Astrocyte (in vitro differentiated cells and primary cell): ENCODE measurements around the gene EFCAB10. TPM values are rescaled to one million over a fixed set of nuclear protein-coding genes. Genes with fewer than 3 reads are reported as not detected.

ENCODE experiments used
- DNase-seq: peaks from one replicate; pipeline ENCODE4 v3.0.0-alpha.2; 2010; ENCODE audit warnings: low read depth
- FAIRE-seq: peaks from 2 replicates; lab custom pipeline; 2011; peaks lifted over from hg19 to GRCh38; lab: Jason Lieb, UNC
- H2AFZ ChIP-seq: 2 replicates; pipeline ENCODE4 v1.6.0; 2012; ENCODE audit warnings: low read depth, low read length, inconsistent platforms
- H3K27ac ChIP-seq: 2 replicates; pipeline ENCODE4 v1.5.1; 2011; ENCODE audit warnings: low read depth, low read length, inconsistent platforms
- H3K27me3 ChIP-seq: 2 replicates; pipeline ENCODE4 v1.6.0; 2011; ENCODE audit warnings: low read length, inconsistent platforms; ENCODE audit not compliant: insufficient read depth
- H3K36me3 ChIP-seq: 2 replicates; pipeline ENCODE4 v1.5.1; 2011; ENCODE audit warnings: low read length, inconsistent platforms; ENCODE audit not compliant: insufficient read depth
- H3K4me1 ChIP-seq: 2 replicates; pipeline ENCODE4 v1.5.1; 2011; ENCODE audit warnings: low read length, inconsistent platforms; ENCODE audit not compliant: insufficient read depth
- H3K4me2 ChIP-seq: 2 replicates; pipeline ENCODE4 v1.6.0; 2012; ENCODE audit warnings: low read length, inconsistent platforms
- H3K4me3 ChIP-seq: 2 replicates; pipeline ENCODE4 v1.5.1; 2011; ENCODE audit warnings: low read depth, mild to moderate bottlenecking, low read length, inconsistent platforms; ENCODE audit not compliant: insufficient read depth
- H3K79me2 ChIP-seq: 2 replicates; pipeline ENCODE4 v1.6.0; 2012; ENCODE audit warnings: mild to moderate bottlenecking, low read length, inconsistent platforms; ENCODE audit not compliant: insufficient read depth
- H3K9ac ChIP-seq: 2 replicates; pipeline ENCODE4 v1.6.0; 2012; ENCODE audit warnings: mild to moderate bottlenecking, low read length, inconsistent platforms
- H3K9me3 ChIP-seq: 2 replicates; pipeline ENCODE4 v1.5.1; 2012; ENCODE audit warnings: low read depth, mild to moderate bottlenecking, low read length, inconsistent platforms; ENCODE audit not compliant: insufficient read depth
- H4K20me1 ChIP-seq: 2 replicates; pipeline ENCODE4 v1.6.0; 2012; ENCODE audit warnings: low read length, inconsistent platforms; ENCODE audit not compliant: insufficient read depth
- H3K27ac Mint-ChIP-seq: one replicate; pipeline ENCODE4 v1.8.0; 2021; ENCODE audit warnings: mild to moderate bottlenecking, mixed read lengths; ENCODE audit not compliant: unreplicated experiment
- H3K27me3 Mint-ChIP-seq: one replicate; pipeline ENCODE4 v1.8.0; 2021; ENCODE audit warnings: low read depth, mixed read lengths; ENCODE audit not compliant: unreplicated experiment
- H3K36me3 Mint-ChIP-seq: one replicate; pipeline ENCODE4 v1.8.0; 2021; ENCODE audit warnings: low read depth, mixed read lengths; ENCODE audit not compliant: unreplicated experiment
- H3K4me1 Mint-ChIP-seq: one replicate; pipeline ENCODE4 v1.8.0; 2021; ENCODE audit warnings: low read depth, mixed read lengths; ENCODE audit not compliant: unreplicated experiment
- H3K4me3 Mint-ChIP-seq: one replicate; pipeline ENCODE4 v1.8.0; 2021; ENCODE audit warnings: mild to moderate bottlenecking, moderate library complexity, mixed read lengths; ENCODE audit not compliant: unreplicated experiment
- H3K9me3 Mint-ChIP-seq: one replicate; pipeline ENCODE4 v1.8.0; 2021; ENCODE audit warnings: mild to moderate bottlenecking, mixed read lengths; ENCODE audit not compliant: unreplicated experiment
- EZH2 ChIP-seq: IDR thresholded peaks from 2 replicates; pipeline ENCODE4 v1.6.1; 2012; ENCODE audit warnings: mild to moderate bottlenecking, low read length, inconsistent platforms; ENCODE audit not compliant: insufficient read depth
- total RNA-seq: library from RNA; stranded (reverse); gene quantifications from 2 replicates; pipeline ENCODE4 v1.2.1, GENCODE V29; 2021
- TF ChIP-seq, protein P1 (sequence below): IDR thresholded peaks from 2 replicates; pipeline ENCODE4 v1.5.1; 2011; ENCODE audit warnings: low read depth, mild to moderate bottlenecking, inconsistent platforms, low read length, moderate library complexity; ENCODE audit not compliant: insufficient read depth

Gene EFCAB10
- total RNA-seq, 1 donor from 2014 or later: 0.52 TPM

DNA sequence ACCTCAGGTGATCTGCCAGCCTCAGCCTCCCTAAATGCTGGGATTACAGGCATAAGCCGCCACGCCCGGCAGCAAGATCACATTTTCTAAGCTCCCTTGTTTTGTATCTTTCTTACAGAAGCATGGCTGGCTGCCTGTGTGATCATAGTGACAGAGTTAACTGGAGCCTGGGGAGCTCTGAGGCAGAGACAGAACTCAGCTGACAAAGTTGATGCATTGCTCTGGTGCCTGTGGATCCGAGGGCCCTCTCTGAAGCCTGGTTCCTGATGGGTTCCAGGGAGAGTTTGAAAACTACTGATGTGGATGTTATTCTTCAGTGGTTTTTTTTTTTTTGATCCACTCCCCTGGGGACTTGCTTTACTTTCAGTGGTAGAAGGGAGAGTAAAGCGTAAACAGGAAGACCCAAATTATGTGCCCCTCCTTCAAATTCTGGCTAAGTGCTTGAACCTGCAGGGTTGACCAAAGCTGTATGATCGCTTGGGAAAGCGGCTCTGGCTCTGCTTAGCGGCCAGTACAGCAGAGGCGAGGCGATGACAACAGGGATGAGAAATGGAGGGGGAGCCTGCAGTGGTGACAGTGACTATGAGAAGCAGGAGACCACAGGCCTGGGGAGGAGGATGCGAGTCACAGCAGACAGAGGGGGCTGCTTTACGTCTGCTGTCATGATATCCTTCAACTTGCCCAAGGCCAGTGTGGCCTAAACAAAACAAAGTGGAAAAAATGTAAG lies 6.8 kb upstream of the EFCAB10 start:
- H3K27me3 Mint-ChIP-seq: no peaks in the 10 kb centered on the region
- DNase-seq (no peak), FAIRE-seq (no peak)
- H3K27ac Mint-ChIP-seq: no peak overlapping the region
- H3K4me3 Mint-ChIP-seq: no peak overlapping the region
- H3K9me3 Mint-ChIP-seq: peaks cover 10% of the 10 kb centered on the region
- Histone ChIP-seq H3K4me2 (no peak overlapping the region), H4K20me1 (no peaks in the 10 kb centered on the region), H3K27ac (no peak overlapping the region), H3K9ac (no peak overlapping the region), H3K36me3 (no peaks in the 10 kb centered on the region), H3K4me1 (no peaks in the 10 kb centered on the region), H3K79me2 (no peaks in the 10 kb centered on the region), H3K9me3 (no peaks in the 10 kb centered on the region), H3K27me3 (no peaks in the 10 kb centered on the region), H3K4me3 (no peak overlapping the region), H2AFZ (no peak overlapping the region)
- no peaks in the 10 kb centered on the region for H3K36me3 Mint-ChIP-seq
- peaks cover 8% of the 10 kb centered on the region for H3K4me1 Mint-ChIP-seq
- TF ChIP-seq EZH2: no peak
- TF ChIP-seq, protein P1, sequence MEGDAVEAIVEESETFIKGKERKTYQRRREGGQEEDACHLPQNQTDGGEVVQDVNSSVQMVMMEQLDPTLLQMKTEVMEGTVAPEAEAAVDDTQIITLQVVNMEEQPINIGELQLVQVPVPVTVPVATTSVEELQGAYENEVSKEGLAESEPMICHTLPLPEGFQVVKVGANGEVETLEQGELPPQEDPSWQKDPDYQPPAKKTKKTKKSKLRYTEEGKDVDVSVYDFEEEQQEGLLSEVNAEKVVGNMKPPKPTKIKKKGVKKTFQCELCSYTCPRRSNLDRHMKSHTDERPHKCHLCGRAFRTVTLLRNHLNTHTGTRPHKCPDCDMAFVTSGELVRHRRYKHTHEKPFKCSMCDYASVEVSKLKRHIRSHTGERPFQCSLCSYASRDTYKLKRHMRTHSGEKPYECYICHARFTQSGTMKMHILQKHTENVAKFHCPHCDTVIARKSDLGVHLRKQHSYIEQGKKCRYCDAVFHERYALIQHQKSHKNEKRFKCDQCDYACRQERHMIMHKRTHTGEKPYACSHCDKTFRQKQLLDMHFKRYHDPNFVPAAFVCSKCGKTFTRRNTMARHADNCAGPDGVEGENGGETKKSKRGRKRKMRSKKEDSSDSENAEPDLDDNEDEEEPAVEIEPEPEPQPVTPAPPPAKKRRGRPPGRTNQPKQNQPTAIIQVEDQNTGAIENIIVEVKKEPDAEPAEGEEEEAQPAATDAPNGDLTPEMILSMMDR: no peak

DNA sequence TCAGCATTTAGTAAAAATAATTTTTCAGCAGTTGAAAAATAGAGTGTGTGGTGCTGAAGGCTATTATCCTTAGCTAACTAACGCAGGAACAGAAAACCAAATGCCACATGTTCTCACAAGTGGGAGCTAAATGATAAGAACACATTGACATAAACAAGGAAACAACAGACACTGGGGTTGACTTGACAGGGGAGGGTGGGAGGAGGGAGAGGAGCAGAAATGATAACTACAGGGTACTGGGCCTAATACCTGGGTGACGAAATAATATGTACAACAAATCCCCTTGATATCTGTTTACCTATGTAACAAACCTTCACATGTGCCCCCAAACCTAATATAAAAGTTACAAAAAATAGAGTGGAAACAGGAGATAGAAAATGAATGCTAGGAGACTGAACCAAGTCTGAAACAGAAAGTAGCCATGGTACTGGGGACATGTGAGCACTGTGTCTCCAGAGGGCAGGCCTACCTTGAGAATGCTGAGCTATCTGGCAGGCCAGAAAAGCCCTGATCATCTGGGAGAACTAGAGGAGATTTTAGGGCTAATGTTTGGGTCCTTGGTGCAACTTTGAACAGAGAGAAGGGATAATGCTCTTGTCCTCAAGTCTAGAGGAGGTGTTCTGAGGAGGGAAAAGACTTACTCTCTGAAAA lies 4.7 kb upstream of the EFCAB10 start:
- H3K4me3 ChIP-seq: no peak overlapping the region
- FAIRE-seq: no peak

More for the DNA sequence above, 4.7 kb upstream of the EFCAB10 start:
- H3K27ac Mint-ChIP-seq: no peak overlapping the region
- DNase-seq: no peak
- Histone ChIP-seq H3K4me2 (no peak overlapping the region), H3K36me3 (no peaks in the 10 kb centered on the region), H4K20me1 (no peaks in the 10 kb centered on the region), H3K9ac (no peak overlapping the region), H3K27ac (no peak overlapping the region), H3K27me3 (no peaks in the 10 kb centered on the region), H3K4me1 (no peaks in the 10 kb centered on the region), H2AFZ (no peak overlapping the region), H3K9me3 (no peaks in the 10 kb centered on the region), H3K79me2 (no peaks in the 10 kb centered on the region)
- H3K4me1 Mint-ChIP-seq: peaks cover 8% of the 10 kb centered on the region
- no peaks in the 10 kb centered on the region for H3K36me3 Mint-ChIP-seq
- peaks cover 13% of the 10 kb centered on the region for H3K9me3 Mint-ChIP-seq
- H3K4me3 Mint-ChIP-seq: no peak overlapping the region
- no peak for TF ChIP-seq EZH2
- TF ChIP-seq, protein P1: no peak
- H3K27me3 Mint-ChIP-seq: no peaks in the 10 kb centered on the region
